SK-N-SH (cell line): ENCODE data around the gene IQSEC3. TPM values are rescaled to one million over a fixed set of nuclear protein-coding genes. Genes with fewer than 3 reads are reported as not detected.
A peak's percentile ranks its signal among the peaks of the same experiment; 100 is the strongest.

ENCODE experiments used
- CTCF ChIA-PET: fragments of 300-600, 350-600 bp; formaldehyde crosslinking; extraction: SDS; loops from one replicate; lab custom pipeline; 2021; lab: Yijun Ruan, JAX
- POLR2A ChIA-PET: fragments of 350-600 bp; sonication (Branson Sonifier 250); formaldehyde crosslinking; extraction: SDS; loops from one replicate; lab custom pipeline; 2020; ENCODE audit warnings: antibody characterized with exemption, inconsistent platforms; lab: Yijun Ruan, JAX
- DNase-seq: peaks from one replicate; pipeline ENCODE4 v3.0.0; 2012
- H2AFZ ChIP-seq: fragments of 200-600 bp; sonication (generic); 2 replicates; pipeline ENCODE4 v1.8.1; 2016; ENCODE audit warnings: antibody characterized with exemption, mild to moderate bottlenecking, low read depth
- H3F3A ChIP-seq: fragments of 200-600 bp; sonication (generic); replicated peaks from 2 replicates; pipeline ENCODE3; 2016; ENCODE audit warnings: antibody characterized with exemption, mild to moderate bottlenecking; ENCODE audit not compliant: insufficient read depth
- H3K27ac ChIP-seq, 2 experiments: fragments of 200-500 bp in 1 of 2; fragments of 200-600 bp in 1 of 2; sonication (Bioruptor generic) in 1 of 2; sonication (generic), shearing (Covaris generic) in 1 of 2; 2 replicates each; pipeline versions ENCODE4 v1.5.1 to v1.6.1; 2014 to 2016; ENCODE audit warnings: low read depth in 2 of 2, inconsistent platforms in 1 of 2, low read length in 1 of 2, mild to moderate bottlenecking in 1 of 2, mixed read lengths in 1 of 2
- H3K27me3 ChIP-seq: fragments of 200-600 bp; sonication (generic), shearing (Covaris generic); 2 replicates; pipeline ENCODE4 v1.6.1; 2016; ENCODE audit warnings: mixed run types; ENCODE audit not compliant: insufficient read depth
- H3K36me3 ChIP-seq, 2 experiments: fragments of 200-500 bp in 1 of 2; fragments of 200-600 bp in 1 of 2; sonication (Bioruptor generic) in 1 of 2; sonication (generic) in 1 of 2; replicated peaks in 1 of 2; 2 replicates each; pipeline versions ENCODE3 to v1.5.1; 2014 to 2016; ENCODE audit warnings: low read length in 1 of 2, mild to moderate bottlenecking in 1 of 2; ENCODE audit not compliant: insufficient read depth in 2 of 2, control insufficient read depth in 1 of 2
- H3K4me1 ChIP-seq, 2 experiments: fragments of 200-500 bp in 1 of 2; fragments of 200-600 bp in 1 of 2; sonication (Bioruptor generic) in 1 of 2; sonication (generic), shearing (Covaris generic) in 1 of 2; 2 replicates each; pipeline versions ENCODE4 v1.5.1 to v1.6.1; 2014 to 2016; ENCODE audit warnings: low read depth in 1 of 2, low read length in 1 of 2, mixed run types in 1 of 2; ENCODE audit not compliant: insufficient read depth in 2 of 2, control insufficient read depth in 1 of 2
- H3K4me2 ChIP-seq: fragments of 200-600 bp; sonication (generic), shearing (Covaris generic); 2 replicates; pipeline ENCODE4 v1.6.1; 2017; ENCODE audit warnings: mixed run types
- H3K4me3 ChIP-seq, 2 experiments: fragments of 200-500 bp in 1 of 2; fragments of 200-600 bp in 1 of 2; sonication (Bioruptor generic) in 1 of 2; sonication (generic), shearing (Covaris generic) in 1 of 2; 2 replicates each; pipeline versions ENCODE4 v1.5.1 to v1.8.1; 2014 to 2016; ENCODE audit warnings: low read depth in 2 of 2, inconsistent platforms in 1 of 2, low read length in 1 of 2, mild to moderate bottlenecking in 1 of 2, mixed read lengths in 1 of 2, moderate library complexity in 1 of 2
- H3K79me2 ChIP-seq: fragments of 200-600 bp; sonication (generic); 2 replicates; pipeline ENCODE4 v1.8.1; 2017; ENCODE audit warnings: mild to moderate bottlenecking; ENCODE audit not compliant: insufficient read depth
- H3K9ac ChIP-seq: fragments of 200-600 bp; sonication (generic); 2 replicates; pipeline ENCODE4 v1.6.1; 2017; ENCODE audit warnings: mixed run types
- H3K9me2 ChIP-seq: fragments of 200-600 bp; sonication (generic); 2 replicates; pipeline ENCODE4 v1.6.1; 2017; ENCODE audit warnings: mixed run types
- H3K9me3 ChIP-seq: fragments of 200-600 bp; sonication (generic); 2 replicates; pipeline ENCODE4 v1.6.1; 2017; ENCODE audit warnings: mixed run types, mild to moderate bottlenecking, moderate library complexity
- H4K20me1 ChIP-seq: fragments of 200-600 bp; sonication (generic); 2 replicates; pipeline ENCODE4 v1.6.1; 2017; ENCODE audit warnings: mild to moderate bottlenecking, mixed run types; ENCODE audit not compliant: insufficient read depth
- GATA2 ChIP-seq: sonication (generic); formaldehyde crosslinking; IDR thresholded peaks from 2 replicates; pipeline ENCODE4 v1.5.0; 2020; ENCODE audit warnings: mild to moderate bottlenecking, missing genetic modification reagents
- JUND ChIP-seq: IDR thresholded peaks from 2 replicates; pipeline ENCODE4 v1.4.0; 2012
- MEF2A ChIP-seq: IDR thresholded peaks from 2 replicates; pipeline ENCODE4 v1.4.0; 2012; ENCODE audit warnings: low read depth, borderline replicate concordance
- MXI1 ChIP-seq: IDR thresholded peaks from 2 replicates; pipeline ENCODE4 v1.6.1; 2012; ENCODE audit warnings: mild to moderate bottlenecking, low read depth, low read length, improper control_type of control experiment
- NFIC ChIP-seq: IDR thresholded peaks from 2 replicates; pipeline ENCODE4 v1.4.0; 2012; ENCODE audit warnings: borderline replicate concordance
- NRF1 ChIP-seq: IDR thresholded peaks from 2 replicates; pipeline ENCODE4 v1.6.1; 2012; ENCODE audit warnings: low read depth, mild to moderate bottlenecking, low read length
- POLR2AphosphoS5 ChIP-seq: IDR thresholded peaks from 2 replicates; pipeline ENCODE4 v1.6.1; 2012; ENCODE audit warnings: low read depth, low read length
- RXRA ChIP-seq: IDR thresholded peaks from 2 replicates; pipeline ENCODE4 v1.4.0; 2012; ENCODE audit warnings: low read depth, mild to moderate bottlenecking, borderline replicate concordance
- SIN3A ChIP-seq: IDR thresholded peaks from 2 replicates; pipeline ENCODE4 v1.6.1; 2012; ENCODE audit warnings: low read depth, mild to moderate bottlenecking, low read length, moderate library complexity, borderline replicate concordance
- TCF12 ChIP-seq: IDR thresholded peaks from 2 replicates; pipeline ENCODE4 v1.4.0; 2012
- TEAD4 ChIP-seq: IDR thresholded peaks from 2 replicates; pipeline ENCODE4 v1.4.0; 2012; ENCODE audit warnings: mild to moderate bottlenecking, borderline replicate concordance; ENCODE audit not compliant: insufficient read depth
- USF2 ChIP-seq: fragments of 150-350 bp; IDR thresholded peaks from 2 replicates; pipeline ENCODE4 v1.6.1; 2017; ENCODE audit warnings: antibody characterized with exemption, low read length, low read depth, borderline replicate concordance
- YY1 ChIP-seq: IDR thresholded peaks from 2 replicates; pipeline ENCODE4 v1.4.0; 2012; ENCODE audit warnings: low read depth, mild to moderate bottlenecking
- whole genome bisulfite sequencing: methylation state at CpG from one replicate; pipeline ENCODE4 v1.1.6; 2017; ENCODE audit warnings: low lambda C conversion rate; 5-methylcytosine and 5-hydroxymethylcytosine counted together
- polyA plus RNA-seq, 3 experiments: library from polyadenylated mRNA; depleted of rRNA; stranded (reverse); fragments of >200 nt; gene quantifications; 2 replicates each; pipeline ENCODE4 v1.2.3, GENCODE V29; 2012

The IQSEC3 gene
- polyA plus RNA-seq, 1 of the 3 experiments (the other 2 are of a cell fraction) = 0.02 TPM

GRCh38 chr12:20757-21156 is 45.8 kb upstream of the IQSEC3 start:
- no peak overlapping the region for H2AFZ ChIP-seq
- H3K9ac ChIP-seq = no peak overlapping the region
- H3K27me3 ChIP-seq = no peaks in the 10 kb centered on the region
- H3K79me2 ChIP-seq = no peaks in the 10 kb centered on the region
- H3K27ac ChIP-seq = no peak overlapping the region
- no peaks in the 10 kb centered on the region for H3K9me2 ChIP-seq
- WGBS = 69% methylated on average over 6 of the region's 6 CpGs
- H3K4me3 ChIP-seq = no peak overlapping the region
- no peaks in the 10 kb centered on the region for H3F3A ChIP-seq
- peaks cover 4 to 19% of the 10 kb centered on the region in 2 experiments for H3K36me3 ChIP-seq
- no peak for DNase-seq
- POLR2A ChIA-PET = no interaction called here
- H3K9me3 ChIP-seq = no peaks in the 10 kb centered on the region
- no peak overlapping the region for H3K4me2 ChIP-seq
- H3K4me1 ChIP-seq = peaks cover 0 to 3% of the 10 kb centered on the region in 2 experiments; a peak in 1 of 4 replicates
- TF ChIP-seq USF2 = no peak
- TF ChIP-seq GATA2 (CRISPR knock-in tag) = no peak
- no peak for TF ChIP-seq JUND
- TF ChIP-seq NRF1 = no peak
- TF ChIP-seq POLR2AphosphoS5 = no peak
- TF ChIP-seq MXI1 = no peak
- TF ChIP-seq, all 33 proteins: peak for 0
- CTCF ChIA-PET = no interaction called here
- peaks cover 8% of the 10 kb centered on the region; the same call in 1 of the 2 replicates for H4K20me1 ChIP-seq

DNA sequence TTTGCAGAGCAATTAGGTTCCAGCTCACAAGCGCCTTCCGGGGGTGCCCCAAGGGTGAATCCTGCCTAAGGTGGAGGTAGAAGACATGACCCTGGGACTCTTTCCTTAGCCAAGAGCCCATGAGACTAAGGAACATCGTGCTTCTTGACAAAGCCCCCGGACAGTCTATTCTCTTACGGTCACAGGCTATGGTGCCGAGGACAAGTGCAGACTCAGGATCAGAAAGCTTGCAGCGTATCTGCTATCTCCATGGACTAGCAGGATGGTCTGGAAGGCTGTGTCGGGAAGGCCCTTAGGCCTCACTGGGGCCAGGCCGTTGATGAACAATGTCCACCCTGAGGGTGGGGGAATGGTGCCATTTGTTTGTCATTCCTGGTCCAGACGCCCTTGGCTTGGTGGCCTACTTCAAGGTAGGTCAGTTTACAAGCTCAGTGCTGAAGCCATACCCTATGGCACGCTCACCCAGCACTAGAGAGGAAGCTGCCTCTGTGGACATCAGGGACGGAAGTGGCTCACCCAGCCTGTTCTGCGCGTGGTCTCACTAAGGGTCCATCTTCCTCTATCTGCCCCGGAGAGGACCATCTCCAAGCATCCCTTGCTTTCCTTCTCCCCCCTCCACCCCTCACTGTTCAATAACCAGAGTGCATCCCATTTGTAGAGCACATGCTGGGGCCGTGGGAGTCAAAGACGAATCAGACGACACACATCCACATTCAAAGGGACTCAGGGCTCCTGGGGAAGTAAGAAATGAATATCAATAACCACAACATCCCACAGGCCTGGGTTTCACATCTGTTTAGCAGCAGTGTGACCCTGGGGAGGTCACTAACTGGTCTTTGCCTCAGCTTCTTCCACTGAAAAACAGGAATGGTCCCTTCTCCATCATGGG is 45.0 kb upstream of the IQSEC3 start:
- no peak overlapping the region for H3K4me3 ChIP-seq
- WGBS = 85% methylated on average over 18 of the region's 18 CpGs
- H3K36me3 ChIP-seq = peaks cover 4 to 19% of the 10 kb centered on the region in 2 experiments
- no peak overlapping the region for H2AFZ ChIP-seq
- peaks cover 0 to 3% of the 10 kb centered on the region in 2 experiments; a peak in 1 of 4 replicates for H3K4me1 ChIP-seq
- CTCF ChIA-PET = no interaction called here
- no peak overlapping the region for H3K4me2 ChIP-seq
- no peaks in the 10 kb centered on the region for H3F3A ChIP-seq
- H3K9me2 ChIP-seq = no peaks in the 10 kb centered on the region
- H3K27me3 ChIP-seq = no peaks in the 10 kb centered on the region
- H4K20me1 ChIP-seq = peaks cover 8% of the 10 kb centered on the region; the same call in 1 of the 2 replicates
- H3K79me2 ChIP-seq = no peaks in the 10 kb centered on the region
- H3K9me3 ChIP-seq = no peaks in the 10 kb centered on the region
- no peak for DNase-seq
- no peak overlapping the region for H3K9ac ChIP-seq
- peak overlapping the region in 1 of 2 experiments; percentile 6; a peak in 1 of 4 replicates for H3K27ac ChIP-seq
- no peak for TF ChIP-seq SIN3A
- TF ChIP-seq TCF12 = no peak
- no peak for TF ChIP-seq MEF2A
- no peak for TF ChIP-seq YY1
- TF ChIP-seq POLR2AphosphoS5 = no peak
- TF ChIP-seq GATA2 (CRISPR knock-in tag) = no peak
- no peak for TF ChIP-seq TEAD4
- TF ChIP-seq RXRA = no peak
- TF ChIP-seq NFIC = no peak
- POLR2A ChIA-PET = no interaction called here
